Measurements from ENCODE around the gene OR14I1. TPM values are rescaled to one million over a fixed set of nuclear protein-coding genes. Genes with fewer than 3 reads are reported as not detected.

The OR14I1 gene
- polyA plus RNA-seq, 2 of the 4 experiments (the other 2 are of a cell fraction) = not detected

DNA sequence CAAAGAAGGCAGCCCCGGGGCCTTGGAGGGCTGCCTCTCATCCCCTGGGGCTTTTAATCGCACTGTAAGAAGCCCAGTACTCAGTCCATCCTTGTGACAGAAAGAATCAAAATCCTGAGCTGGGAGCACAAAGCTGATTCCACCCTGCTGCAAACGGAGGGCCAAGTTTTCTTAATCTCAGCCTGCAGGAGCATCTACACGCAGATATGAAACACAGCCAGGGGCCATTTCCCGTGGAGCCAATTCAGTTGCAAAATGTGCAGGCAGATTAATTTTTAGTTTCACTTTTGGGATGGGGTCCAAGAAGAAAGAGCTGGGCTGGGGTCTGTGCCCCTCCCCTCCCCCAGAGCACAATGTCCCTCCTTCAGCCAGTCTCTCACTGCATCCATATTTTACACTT, 48.6 kb upstream of the OR14I1 start (continued):
- TF ChIP-seq, protein P1, sequence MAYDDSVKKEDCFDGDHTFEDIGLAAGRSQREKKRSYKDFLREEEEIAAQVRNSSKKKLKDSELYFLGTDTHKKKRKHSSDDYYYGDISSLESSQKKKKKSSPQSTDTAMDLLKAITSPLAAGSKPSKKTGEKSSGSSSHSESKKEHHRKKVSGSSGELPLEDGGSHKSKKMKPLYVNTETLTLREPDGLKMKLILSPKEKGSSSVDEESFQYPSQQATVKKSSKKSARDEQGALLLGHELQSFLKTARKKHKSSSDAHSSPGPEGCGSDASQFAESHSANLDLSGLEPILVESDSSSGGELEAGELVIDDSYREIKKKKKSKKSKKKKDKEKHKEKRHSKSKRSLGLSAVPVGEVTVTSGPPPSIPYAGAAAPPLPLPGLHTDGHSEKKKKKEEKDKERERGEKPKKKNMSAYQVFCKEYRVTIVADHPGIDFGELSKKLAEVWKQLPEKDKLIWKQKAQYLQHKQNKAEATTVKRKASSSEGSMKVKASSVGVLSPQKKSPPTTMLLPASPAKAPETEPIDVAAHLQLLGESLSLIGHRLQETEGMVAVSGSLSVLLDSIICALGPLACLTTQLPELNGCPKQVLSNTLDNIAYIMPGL (CRISPR knock-in tag; IDR thresholded peaks at IDR 0.05; ENCODE audit: borderline replicate concordance) = no peak
- no peak for TF ChIP-seq JUN (IDR thresholded peaks at IDR 0.05)
- no peak for TF ChIP-seq JUNB (IDR thresholded peaks at IDR 0.05)
- no peak for TF ChIP-seq FOSB (CRISPR knock-in tag; IDR thresholded peaks at IDR 0.05)
- no peak for TF ChIP-seq NR3C1 (IDR thresholded peaks at IDR 0.05)
- TF ChIP-seq CHD2 (IDR thresholded peaks at IDR 0.05; ENCODE audit: low read length, partially characterized antibody) = no peak
- no peak for TF ChIP-seq ESRRA (IDR thresholded peaks at IDR 0.05; ENCODE audit: borderline replicate concordance, low read length)

DNA sequence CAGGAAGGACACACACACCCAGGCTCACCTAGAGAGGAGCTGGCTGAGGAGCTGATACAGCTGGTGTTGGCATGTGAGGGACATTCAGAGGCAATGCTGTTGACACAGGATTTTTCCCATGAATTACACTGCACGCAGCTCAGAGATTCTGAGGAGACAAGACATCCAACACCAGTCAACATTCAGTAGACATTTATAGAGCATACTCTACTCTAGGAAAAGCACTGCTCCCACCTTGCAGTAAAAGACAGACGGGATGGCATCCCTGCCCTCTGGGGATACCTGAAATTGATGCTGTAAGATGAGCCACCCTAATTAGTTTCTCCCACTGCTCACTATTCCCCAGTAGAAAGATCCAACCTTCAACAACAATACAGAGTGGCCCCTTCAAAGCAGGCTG, 47.9 kb upstream of the OR14I1 start:
- ChIA-PET CTCF (no interaction called here), POLR2A (no interaction called here)
- no peak for FAIRE-seq
- no peak overlapping the region for H3K27ac ChIP-seq
- TF ChIP-seq HOXB5 (CRISPR knock-in tag; IDR thresholded peaks at IDR 0.05) = no peak
- TF ChIP-seq HEYL (CRISPR knock-in tag; IDR thresholded peaks at IDR 0.05) = no peak
- TF ChIP-seq CHD4 (IDR thresholded peaks at IDR 0.05; ENCODE audit: borderline replicate concordance) = no peak
- no peak for TF ChIP-seq ZNF302 (CRISPR knock-in tag; IDR thresholded peaks at IDR 0.05)
- TF ChIP-seq ZC3H11A (IDR thresholded peaks at IDR 0.05) = no peak
- no peak for TF ChIP-seq KDM1A (IDR thresholded peaks at IDR 0.05; ENCODE audit: low read depth)
- TF ChIP-seq NPAS2 (CRISPR knock-in tag; IDR thresholded peaks at IDR 0.05; ENCODE audit: borderline replicate concordance) = no peak
- TF ChIP-seq SMC3 (IDR thresholded peaks at IDR 0.05) = no peak
- H3K4me1 ChIP-seq = no peaks in the 10 kb centered on the region
- peak; percentile 46 to 47; a peak in 5 of 6 replicates for ATAC-seq
- DNase-seq (ENCODE audit: low read depth in 1 of 2, low spot score in 1 of 2) = no peak
- H3K9me3 ChIP-seq = peaks cover 4% of the 10 kb centered on the region; the same call in 1 of the 3 replicates
- WGBS (ENCODE audit: missing lambda C conversion rate) = 39% methylated on average over 2 of the region's 2 CpGs
- no peak overlapping the region for H3K4me3 ChIP-seq
- no peak overlapping the region for H3K4me2 ChIP-seq

DNA sequence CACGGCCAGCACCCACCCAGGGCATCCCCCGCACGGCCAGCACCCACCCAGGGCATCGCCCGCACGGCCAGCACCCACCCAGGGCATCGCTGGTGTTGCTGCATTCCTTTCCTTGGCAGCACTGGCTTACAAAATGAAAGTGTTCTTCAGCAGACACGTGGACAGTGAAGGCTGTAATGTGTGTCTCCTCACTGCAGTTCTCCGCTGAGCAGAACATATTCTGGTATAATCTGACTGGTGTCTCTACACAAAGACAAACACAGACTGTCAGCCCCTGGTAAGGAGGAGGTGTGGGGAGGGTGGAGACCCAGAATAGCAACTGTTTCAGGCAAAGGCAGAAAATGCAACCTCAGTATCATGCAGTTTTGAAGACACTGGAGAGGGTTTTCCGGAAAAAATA, 45.6 kb upstream of the OR14I1 start:
- no peak overlapping the region for H3K27ac ChIP-seq
- FAIRE-seq = no peak
- no peak for TF ChIP-seq POLR2AphosphoS2 (conservative IDR thresholded peaks at IDR 0.05; ENCODE audit: low read length)
- TF ChIP-seq NFE2L2 (conservative IDR thresholded peaks at IDR 0.05; ENCODE audit: low read length) = no peak
- TF ChIP-seq, protein P1 (CRISPR knock-in tag; IDR thresholded peaks at IDR 0.05; ENCODE audit: borderline replicate concordance) = no peak
- TF ChIP-seq TP53 (CRISPR knock-in tag; IDR thresholded peaks at IDR 0.05) = no peak
- no peak for TF ChIP-seq BHLHE40 (IDR thresholded peaks at IDR 0.05; ENCODE audit: low read depth, low read length)
- TF ChIP-seq RFX5 (IDR thresholded peaks at IDR 0.05) = no peak
- TF ChIP-seq, protein P2, sequence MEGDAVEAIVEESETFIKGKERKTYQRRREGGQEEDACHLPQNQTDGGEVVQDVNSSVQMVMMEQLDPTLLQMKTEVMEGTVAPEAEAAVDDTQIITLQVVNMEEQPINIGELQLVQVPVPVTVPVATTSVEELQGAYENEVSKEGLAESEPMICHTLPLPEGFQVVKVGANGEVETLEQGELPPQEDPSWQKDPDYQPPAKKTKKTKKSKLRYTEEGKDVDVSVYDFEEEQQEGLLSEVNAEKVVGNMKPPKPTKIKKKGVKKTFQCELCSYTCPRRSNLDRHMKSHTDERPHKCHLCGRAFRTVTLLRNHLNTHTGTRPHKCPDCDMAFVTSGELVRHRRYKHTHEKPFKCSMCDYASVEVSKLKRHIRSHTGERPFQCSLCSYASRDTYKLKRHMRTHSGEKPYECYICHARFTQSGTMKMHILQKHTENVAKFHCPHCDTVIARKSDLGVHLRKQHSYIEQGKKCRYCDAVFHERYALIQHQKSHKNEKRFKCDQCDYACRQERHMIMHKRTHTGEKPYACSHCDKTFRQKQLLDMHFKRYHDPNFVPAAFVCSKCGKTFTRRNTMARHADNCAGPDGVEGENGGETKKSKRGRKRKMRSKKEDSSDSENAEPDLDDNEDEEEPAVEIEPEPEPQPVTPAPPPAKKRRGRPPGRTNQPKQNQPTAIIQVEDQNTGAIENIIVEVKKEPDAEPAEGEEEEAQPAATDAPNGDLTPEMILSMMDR (IDR thresholded peaks at IDR 0.05) = no peak
- TF ChIP-seq, protein P3, sequence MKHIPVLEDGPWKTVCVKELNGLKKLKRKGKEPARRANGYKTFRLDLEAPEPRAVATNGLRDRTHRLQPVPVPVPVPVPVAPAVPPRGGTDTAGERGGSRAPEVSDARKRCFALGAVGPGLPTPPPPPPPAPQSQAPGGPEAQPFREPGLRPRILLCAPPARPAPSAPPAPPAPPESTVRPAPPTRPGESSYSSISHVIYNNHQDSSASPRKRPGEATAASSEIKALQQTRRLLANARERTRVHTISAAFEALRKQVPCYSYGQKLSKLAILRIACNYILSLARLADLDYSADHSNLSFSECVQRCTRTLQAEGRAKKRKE (CRISPR knock-in tag; IDR thresholded peaks at IDR 0.05; ENCODE audit: low read depth) = no peak
- no peak for TF ChIP-seq FOSB (CRISPR knock-in tag; IDR thresholded peaks at IDR 0.05)
- TF ChIP-seq, protein P4, sequence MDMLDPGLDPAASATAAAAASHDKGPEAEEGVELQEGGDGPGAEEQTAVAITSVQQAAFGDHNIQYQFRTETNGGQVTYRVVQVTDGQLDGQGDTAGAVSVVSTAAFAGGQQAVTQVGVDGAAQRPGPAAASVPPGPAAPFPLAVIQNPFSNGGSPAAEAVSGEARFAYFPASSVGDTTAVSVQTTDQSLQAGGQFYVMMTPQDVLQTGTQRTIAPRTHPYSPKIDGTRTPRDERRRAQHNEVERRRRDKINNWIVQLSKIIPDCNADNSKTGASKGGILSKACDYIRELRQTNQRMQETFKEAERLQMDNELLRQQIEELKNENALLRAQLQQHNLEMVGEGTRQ (IDR thresholded peaks at IDR 0.05) = no peak
- TF ChIP-seq, protein P5, sequence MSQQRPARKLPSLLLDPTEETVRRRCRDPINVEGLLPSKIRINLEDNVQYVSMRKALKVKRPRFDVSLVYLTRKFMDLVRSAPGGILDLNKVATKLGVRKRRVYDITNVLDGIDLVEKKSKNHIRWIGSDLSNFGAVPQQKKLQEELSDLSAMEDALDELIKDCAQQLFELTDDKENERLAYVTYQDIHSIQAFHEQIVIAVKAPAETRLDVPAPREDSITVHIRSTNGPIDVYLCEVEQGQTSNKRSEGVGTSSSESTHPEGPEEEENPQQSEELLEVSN (IDR thresholded peaks at IDR 0.05; ENCODE audit: borderline replicate concordance, low read depth) = no peak
- no peak for TF ChIP-seq EHMT2 (IDR thresholded peaks at IDR 0.05; ENCODE audit: low read depth)
- no peak for TF ChIP-seq GATA3 (IDR thresholded peaks at IDR 0.05; ENCODE audit: borderline replicate concordance)
- TF ChIP-seq MAZ (IDR thresholded peaks at IDR 0.05; ENCODE audit: borderline replicate concordance, low read depth, low read length) = no peak
- TF ChIP-seq HDAC2 (IDR thresholded peaks at IDR 0.05) = no peak
- no peak for TF ChIP-seq TFCP2L1 (CRISPR knock-in tag; IDR thresholded peaks at IDR 0.05)
- no peak for TF ChIP-seq FOSL2 (IDR thresholded peaks at IDR 0.05)
- TF ChIP-seq FOSL2 (CRISPR knock-in tag; IDR thresholded peaks at IDR 0.05) = no peak
- H3K4me1 ChIP-seq = no peaks in the 10 kb centered on the region
- no peak overlapping the region for H3K4me3 ChIP-seq
- 0 out of 3 replicates have a peak overlapping the region, but pooled peaks have one; percentile 28 for H3K4me2 ChIP-seq
- ChIA-PET POLR2A (no interaction called here), CTCF (no interaction called here)
- H3K9me3 ChIP-seq = no peaks in the 10 kb centered on the region
- DNase-seq (ENCODE audit: low read depth in 1 of 2, low spot score in 1 of 2) = no peak
- ATAC-seq = no peak
- 56% methylated on average over 3 of the region's 10 CpGs for WGBS (ENCODE audit: missing lambda C conversion rate)
